Tibial artery (tissue), 4 donors: ENCODE data around the gene CTXND2.
"Not testable (repeated sequence)": the region's sequence is repeated elsewhere in the genome, so short reads cannot be mapped to it uniquely, and the experiment has no call there.

Source experiments
- DNase-seq, 2 donors: peaks; one replicate each; pipeline ENCODE4 v3.0.0-alpha.2; 2019
- H3K27ac ChIP-seq, 2 donors: fragments of 200-600 bp; sonication (generic) in 1 of 2; 1 replicate in 1 of 2; 2 replicates in 1 of 2; pipeline ENCODE4 v1.5.1; 2018 to 2019; ENCODE audit warnings: mild to moderate bottlenecking in 1 of 2
- H3K27me3 ChIP-seq, 2 donors: fragments of 200-600 bp; sonication (generic) in 1 of 2; one replicate each; pipeline versions ENCODE4 v1.5.1 to v1.6.0; 2016 to 2019
- H3K36me3 ChIP-seq, 3 donors: fragments of 200-600 bp; sonication (generic) in 2 of 3; one replicate each; pipeline ENCODE4 v1.5.1; 2016 to 2019; ENCODE audit warnings: mild to moderate bottlenecking in 2 of 3
- H3K4me1 ChIP-seq, 4 donors: fragments of 200-600 bp; sonication (generic) in 2 of 4; 1 replicate in 3 of 4; 2 replicates in 1 of 4; pipeline ENCODE4 v1.5.1; 2016 to 2019
- H3K4me3 ChIP-seq, 2 donors: fragments of 200-600 bp; sonication (generic) in 1 of 2; 1 replicate in 1 of 2; 2 replicates in 1 of 2; pipeline ENCODE4 v1.5.1; 2018 to 2019; ENCODE audit warnings: mild to moderate bottlenecking in 2 of 2
- H3K9me3 ChIP-seq, 3 donors: fragments of 200-600 bp; sonication (generic) in 1 of 3; one replicate each; pipeline ENCODE4 v1.5.1; 2016 to 2019
- intact Hi-C: fragments of 100-400 bp; cut with DNase I; formaldehyde crosslinking; loops from one replicate; pipeline ENCODE4 v1.15.0; 2023; ENCODE audit warnings: low total_unique reads
- TF ChIP-seq, protein P1 (sequence below), 2 experiments: fragments of 200-600 bp in 1 of 2; fragments of 450-650 bp in 1 of 2; IDR thresholded peaks; one replicate each; pipeline ENCODE4 v1.5.1; 2017 to 2019; ENCODE audit warnings: antibody characterized with exemption in 2 of 2, mild to moderate bottlenecking in 1 of 2, moderate library complexity in 1 of 2

Gene CTXND2

DNA sequence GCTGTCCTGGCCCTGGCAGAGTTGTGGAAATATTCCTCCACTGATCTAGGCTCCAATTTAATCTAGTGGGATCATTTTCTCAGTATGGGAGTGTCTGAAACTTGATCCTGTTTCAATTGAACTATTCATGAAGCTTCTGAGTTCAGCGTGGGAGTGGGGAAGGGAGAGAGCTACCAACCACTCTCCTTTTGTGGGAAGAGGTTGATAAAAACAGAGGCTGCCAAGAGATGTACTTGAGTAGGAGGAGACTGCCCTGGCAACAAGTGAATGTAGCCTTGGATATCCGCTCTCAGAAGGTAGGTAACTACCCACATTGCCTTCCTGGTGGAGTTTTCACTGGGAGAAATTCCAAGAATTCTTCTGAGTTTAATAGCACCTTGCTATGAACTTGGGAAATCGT is at the start of gene CTXND2:
TSS of gene CTXND2 (plus strand) at position 119 of the 400 bp plus-strand sequence. CDS start 25,179 bp downstream, outside the sequence.
- intact Hi-C loops, result no loop called here
- no peak within 1 kb of the TSS for H3K27ac ChIP-seq
- no peak for DNase-seq

DNA sequence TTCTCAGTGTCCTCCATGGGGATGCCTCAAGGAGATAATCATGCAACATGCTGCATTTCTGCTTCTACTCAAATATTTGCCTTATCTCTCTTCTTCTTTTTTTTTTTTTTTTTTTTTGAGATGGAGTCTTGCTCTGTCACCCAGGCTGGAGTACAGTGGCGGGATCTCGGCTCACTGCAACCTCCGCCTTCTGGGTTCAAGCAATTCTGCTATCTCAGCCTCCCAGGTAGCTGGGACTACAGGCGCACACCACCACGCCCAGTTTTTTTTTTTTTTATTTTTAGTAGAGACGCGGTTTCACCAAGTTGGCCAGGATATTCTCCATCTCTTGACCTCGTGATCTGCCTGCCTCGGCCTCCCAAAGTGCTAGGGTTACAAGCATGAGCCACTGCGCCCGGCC is 46.1 kb upstream of the CTXND2 start:
- intact Hi-C loops, H3K27me3 ChIP-seq, H3K27ac ChIP-seq, H3K9me3 ChIP-seq, DNase-seq, H3K4me3 ChIP-seq, H3K4me1 ChIP-seq: not testable (repeated sequence)
- H3K36me3 ChIP-seq, result peaks cover 36 to 63% (median 47%) of the 10 kb centered on the region in 3 donors

More for the DNA sequence above, at the start of gene CTXND2:
- no peak within 1 kb of the TSS for H3K4me3 ChIP-seq
- H3K4me1 ChIP-seq, result no peaks in the 10 kb centered on the region
- H3K36me3 ChIP-seq, result no peaks in the 10 kb centered on the region
- no peaks in the 10 kb centered on the region for H3K27me3 ChIP-seq
- TF ChIP-seq, protein P1, sequence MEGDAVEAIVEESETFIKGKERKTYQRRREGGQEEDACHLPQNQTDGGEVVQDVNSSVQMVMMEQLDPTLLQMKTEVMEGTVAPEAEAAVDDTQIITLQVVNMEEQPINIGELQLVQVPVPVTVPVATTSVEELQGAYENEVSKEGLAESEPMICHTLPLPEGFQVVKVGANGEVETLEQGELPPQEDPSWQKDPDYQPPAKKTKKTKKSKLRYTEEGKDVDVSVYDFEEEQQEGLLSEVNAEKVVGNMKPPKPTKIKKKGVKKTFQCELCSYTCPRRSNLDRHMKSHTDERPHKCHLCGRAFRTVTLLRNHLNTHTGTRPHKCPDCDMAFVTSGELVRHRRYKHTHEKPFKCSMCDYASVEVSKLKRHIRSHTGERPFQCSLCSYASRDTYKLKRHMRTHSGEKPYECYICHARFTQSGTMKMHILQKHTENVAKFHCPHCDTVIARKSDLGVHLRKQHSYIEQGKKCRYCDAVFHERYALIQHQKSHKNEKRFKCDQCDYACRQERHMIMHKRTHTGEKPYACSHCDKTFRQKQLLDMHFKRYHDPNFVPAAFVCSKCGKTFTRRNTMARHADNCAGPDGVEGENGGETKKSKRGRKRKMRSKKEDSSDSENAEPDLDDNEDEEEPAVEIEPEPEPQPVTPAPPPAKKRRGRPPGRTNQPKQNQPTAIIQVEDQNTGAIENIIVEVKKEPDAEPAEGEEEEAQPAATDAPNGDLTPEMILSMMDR (IDR thresholded peaks at IDR 0.05), result no peak
- H3K9me3 ChIP-seq, result no peaks in the 10 kb centered on the region

DNA sequence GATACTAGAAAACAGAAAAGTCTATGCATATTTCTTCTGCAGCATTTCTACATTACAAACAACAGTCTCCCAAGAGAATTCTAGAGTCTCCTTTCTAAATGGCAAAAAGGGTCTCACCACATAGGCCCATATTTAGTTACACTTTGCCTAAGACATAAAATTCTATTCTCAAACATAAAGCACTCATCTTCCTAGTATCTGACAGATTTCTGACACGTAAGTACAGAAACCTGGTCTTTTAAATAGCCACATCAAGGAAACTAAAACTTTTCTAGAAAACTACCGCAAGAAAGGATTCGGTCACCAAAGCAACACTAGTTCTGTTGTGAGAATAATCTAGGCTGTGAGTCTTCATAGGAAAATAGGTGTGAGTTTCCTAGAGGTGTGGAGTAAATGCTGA is 45.3 kb upstream of the CTXND2 start:
- Histone ChIP-seq H3K9me3 (no peaks in the 10 kb centered on the region), H3K4me1 (no peaks in the 10 kb centered on the region), H3K36me3 (peaks cover 30 to 59% (median 40%) of the 10 kb centered on the region in 3 donors), H3K27me3 (no peaks in the 10 kb centered on the region), H3K4me3 (no peak overlapping the region), H3K27ac (no peak overlapping the region)
- intact Hi-C loops, result no loop called here
- DNase-seq, result no peak
- TF ChIP-seq, protein P1 (IDR thresholded peaks at IDR 0.05), result no peak

DNA sequence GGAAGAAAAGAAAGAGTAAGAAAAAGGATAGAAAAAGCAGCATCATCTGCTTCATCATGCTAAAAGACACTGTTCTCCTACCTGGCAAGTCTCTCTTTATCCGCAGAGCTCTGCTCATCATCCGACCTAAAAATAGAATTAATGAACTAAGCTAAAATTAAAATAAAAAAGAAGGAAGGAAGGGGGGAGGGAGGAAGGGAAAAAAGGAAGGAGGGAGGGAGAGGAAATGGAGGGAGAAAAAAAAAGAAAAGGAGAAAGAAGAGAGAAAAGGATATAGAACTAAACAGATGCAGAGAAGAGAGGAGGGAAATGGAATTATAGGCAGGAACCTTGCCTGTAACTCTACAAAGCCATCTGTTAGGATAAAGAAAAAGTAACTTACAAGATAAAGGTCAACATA is 44.6 kb upstream of the CTXND2 start:
- no peak overlapping the region for H3K27ac ChIP-seq
- intact Hi-C loops, result no loop called here
- no peaks in the 10 kb centered on the region for H3K4me1 ChIP-seq
- no peak for DNase-seq
- no peaks in the 10 kb centered on the region for H3K9me3 ChIP-seq
- TF ChIP-seq, protein P1 (IDR thresholded peaks at IDR 0.05), result no peak
- no peak overlapping the region for H3K4me3 ChIP-seq
- H3K36me3 ChIP-seq, result peaks cover 24 to 58% (median 34%) of the 10 kb centered on the region in 3 donors
- no peaks in the 10 kb centered on the region for H3K27me3 ChIP-seq

DNA sequence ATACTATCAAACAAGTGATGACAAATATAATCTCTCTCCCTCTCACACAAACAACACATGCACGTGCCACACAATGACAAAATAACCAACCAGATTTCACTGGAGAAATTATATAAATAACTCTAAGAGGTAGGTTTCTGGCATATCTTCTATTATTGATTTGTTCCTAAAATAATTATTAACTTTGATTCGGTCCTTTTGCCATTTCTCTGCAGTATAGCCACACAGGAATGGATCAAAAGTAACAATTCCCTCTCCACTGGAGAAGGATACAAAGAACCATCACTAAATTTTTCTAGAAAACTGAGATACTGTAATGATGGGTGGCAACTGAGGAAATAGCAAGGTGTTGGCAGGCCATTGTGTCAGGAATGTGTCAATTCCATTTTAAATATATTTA is 44.0 kb upstream of the CTXND2 start:
- no peak for DNase-seq
- no peaks in the 10 kb centered on the region for H3K4me1 ChIP-seq
- TF ChIP-seq, protein P1 (IDR thresholded peaks at IDR 0.05), result no peak
- H3K36me3 ChIP-seq, result peaks cover 21 to 60% (median 28%) of the 10 kb centered on the region in 3 donors
- H3K4me3 ChIP-seq, result no peak overlapping the region
- no peak overlapping the region for H3K27ac ChIP-seq
- H3K9me3 ChIP-seq, result no peaks in the 10 kb centered on the region
- intact Hi-C loops, result no loop called here
- no peaks in the 10 kb centered on the region for H3K27me3 ChIP-seq

DNA sequence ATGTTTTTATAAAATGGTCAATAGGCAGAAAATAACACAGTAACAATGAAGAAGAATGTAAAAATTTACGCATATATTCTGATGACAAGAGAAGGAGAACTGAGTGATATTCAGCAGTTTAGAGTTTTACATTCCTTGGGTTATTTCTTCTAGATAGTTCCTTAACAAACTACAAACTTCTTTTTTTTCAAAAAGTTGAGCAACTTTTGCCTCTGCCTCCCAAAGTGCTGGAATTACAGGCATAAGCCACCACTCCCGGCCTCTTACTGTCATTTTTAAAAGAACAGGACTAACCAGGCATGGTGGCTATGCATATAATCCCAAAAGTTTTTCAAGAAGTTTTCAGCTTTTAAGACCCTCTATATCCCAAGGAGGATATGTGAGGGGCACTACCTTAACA is 43.5 kb upstream of the CTXND2 start:
- intact Hi-C loops, result no loop called here
- Histone ChIP-seq H3K4me1 (no peaks in the 10 kb centered on the region), H3K4me3 (no peak overlapping the region), H3K27ac (no peak overlapping the region), H3K9me3 (no peaks in the 10 kb centered on the region), H3K27me3 (no peaks in the 10 kb centered on the region), H3K36me3 (peaks cover 18 to 60% (median 24%) of the 10 kb centered on the region in 3 donors)
- TF ChIP-seq, protein P1 (IDR thresholded peaks at IDR 0.05), result no peak
- no peak for DNase-seq
